GM12872 (cell line): ENCODE results near the gene TDRD5.

ENCODE experiments used
- TF ChIP-seq, protein P1 (sequence below): IDR thresholded peaks from 3 replicates; pipeline ENCODE4 v1.5.1; 2011; ENCODE audit warnings: low read depth, mild to moderate bottlenecking, low read length, moderate library complexity; ENCODE audit not compliant: insufficient read depth

Gene TDRD5

GRCh38 chr1:179663810-179664209 is 72.2 kb downstream of the TDRD5 start:
- TF ChIP-seq, protein P1, sequence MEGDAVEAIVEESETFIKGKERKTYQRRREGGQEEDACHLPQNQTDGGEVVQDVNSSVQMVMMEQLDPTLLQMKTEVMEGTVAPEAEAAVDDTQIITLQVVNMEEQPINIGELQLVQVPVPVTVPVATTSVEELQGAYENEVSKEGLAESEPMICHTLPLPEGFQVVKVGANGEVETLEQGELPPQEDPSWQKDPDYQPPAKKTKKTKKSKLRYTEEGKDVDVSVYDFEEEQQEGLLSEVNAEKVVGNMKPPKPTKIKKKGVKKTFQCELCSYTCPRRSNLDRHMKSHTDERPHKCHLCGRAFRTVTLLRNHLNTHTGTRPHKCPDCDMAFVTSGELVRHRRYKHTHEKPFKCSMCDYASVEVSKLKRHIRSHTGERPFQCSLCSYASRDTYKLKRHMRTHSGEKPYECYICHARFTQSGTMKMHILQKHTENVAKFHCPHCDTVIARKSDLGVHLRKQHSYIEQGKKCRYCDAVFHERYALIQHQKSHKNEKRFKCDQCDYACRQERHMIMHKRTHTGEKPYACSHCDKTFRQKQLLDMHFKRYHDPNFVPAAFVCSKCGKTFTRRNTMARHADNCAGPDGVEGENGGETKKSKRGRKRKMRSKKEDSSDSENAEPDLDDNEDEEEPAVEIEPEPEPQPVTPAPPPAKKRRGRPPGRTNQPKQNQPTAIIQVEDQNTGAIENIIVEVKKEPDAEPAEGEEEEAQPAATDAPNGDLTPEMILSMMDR: no peak

DNA sequence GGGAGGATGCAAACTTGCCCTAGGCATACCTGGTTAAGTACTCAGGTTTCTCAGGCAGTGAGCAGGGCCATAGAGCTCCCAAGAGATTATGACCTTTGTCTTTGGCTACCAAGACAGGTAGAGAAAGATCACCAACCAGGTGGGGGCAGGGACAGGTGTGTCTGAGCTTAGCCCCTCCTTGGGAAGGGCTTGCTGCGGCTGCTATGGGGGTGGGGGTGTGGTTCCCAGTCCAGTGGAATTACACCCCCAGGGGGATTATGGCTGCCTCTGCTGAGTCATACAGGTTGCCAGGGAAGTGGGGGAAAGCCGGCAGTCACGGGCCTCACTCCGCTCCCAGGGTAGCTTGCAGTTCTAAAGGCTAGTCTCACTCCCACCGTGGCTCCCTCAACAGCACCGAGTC is 86.2 kb downstream of the TDRD5 start:
- TF ChIP-seq, protein P1: no peak

GRCh38 chr1:179702946-179703539 is 111.4 kb downstream of the TDRD5 start:
- TF ChIP-seq, protein P1: no peak

GRCh38 chr1:179706339-179706941 is 114.8 kb downstream of the TDRD5 start:
- TF ChIP-seq, protein P1: peak; percentile 71

GRCh38 chr1:179707406-179707805 is 115.8 kb downstream of the TDRD5 start:
- TF ChIP-seq, protein P1: no peak

GRCh38 chr1:179708434-179709195 is 117.0 kb downstream of the TDRD5 start:
- TF ChIP-seq, protein P1: no peak

DNA sequence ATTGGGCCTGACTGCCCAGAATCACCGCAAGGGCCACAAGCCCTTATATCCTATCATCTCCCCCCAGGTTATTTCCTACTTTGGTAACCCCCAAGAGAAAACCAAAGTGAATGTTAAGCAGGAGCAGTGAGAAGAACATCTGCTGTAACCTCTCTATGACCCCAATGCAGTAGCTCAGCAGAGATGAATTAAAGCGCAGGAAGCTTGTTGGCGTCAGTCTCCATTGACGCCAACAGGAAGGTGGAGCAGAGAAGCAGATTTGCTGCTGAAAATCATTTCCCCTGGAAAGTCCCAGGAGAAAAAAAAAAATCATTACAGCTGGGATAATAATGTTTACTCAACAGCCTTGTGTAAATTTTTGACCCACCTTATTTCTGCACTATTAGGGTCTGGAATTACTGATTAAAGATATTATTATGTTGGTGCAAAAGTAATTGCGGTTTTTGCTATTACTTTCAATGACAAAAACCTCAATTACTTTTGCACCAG is 118.3 kb downstream of the TDRD5 start:
- TF ChIP-seq, protein P1: no peak
